GM23338 (cell line): ENCODE measurements around the gene CTNNA3. TPM values are rescaled to one million over a fixed set of nuclear protein-coding genes. Genes with fewer than 3 reads are reported as not detected.

Experiments used
- ATAC-seq: fragments of 200-7000 bp; cut with Tn5 transposase; 3 replicates; pipeline ENCODE4 v1.9.1; 2020
- DNase-seq: peaks from one replicate; pipeline ENCODE4 v3.0.0-alpha.2; 2015; ENCODE audit warnings: low spot score
- H2AFZ ChIP-seq: fragments of 200-600 bp; sonication (generic); 2 replicates; pipeline ENCODE4 v1.8.0; 2016; ENCODE audit warnings: antibody characterized with exemption, mild to moderate bottlenecking, moderate library complexity
- H3F3A ChIP-seq: fragments of 200-600 bp; sonication (generic); replicated peaks from 2 replicates; pipeline ENCODE4 v1.8.0; 2017; ENCODE audit warnings: antibody characterized with exemption, mixed run types, low read depth
- H3K27ac ChIP-seq: fragments of 200-600 bp; sonication (generic); 2 replicates; pipeline ENCODE4 v1.6.1; 2016; ENCODE audit warnings: low read depth
- H3K27me3 ChIP-seq: fragments of 200-600 bp; sonication (generic); 2 replicates; pipeline ENCODE4 v1.8.0; 2016; ENCODE audit warnings: mild to moderate bottlenecking, mixed run types, moderate library complexity; ENCODE audit not compliant: insufficient read depth
- H3K36me3 ChIP-seq: fragments of 200-600 bp; sonication (generic); 2 replicates; pipeline ENCODE4 v1.8.0; 2016; ENCODE audit warnings: mild to moderate bottlenecking; ENCODE audit not compliant: insufficient read depth
- H3K4me1 ChIP-seq: fragments of 200-600 bp; sonication (generic); 2 replicates; pipeline ENCODE4 v1.8.0; 2016; ENCODE audit warnings: mild to moderate bottlenecking, moderate library complexity; ENCODE audit not compliant: insufficient read depth
- H3K4me2 ChIP-seq: fragments of 200-600 bp; sonication (generic); 2 replicates; pipeline ENCODE4 v1.7.1; 2017; ENCODE audit warnings: mixed run types
- H3K4me3 ChIP-seq: fragments of 200-600 bp; sonication (generic); 2 replicates; pipeline ENCODE4 v1.6.1; 2016; ENCODE audit warnings: mixed run types
- H3K79me2 ChIP-seq: fragments of 200-600 bp; sonication (generic); replicated peaks from 2 replicates; pipeline ENCODE4 v1.8.0; 2017; ENCODE audit warnings: mild to moderate bottlenecking; ENCODE audit not compliant: insufficient read depth
- H3K9me2 ChIP-seq: fragments of 200-600 bp; sonication (generic); 2 replicates; pipeline ENCODE4 v1.8.0; 2017; ENCODE audit not compliant: insufficient read depth
- H4K20me1 ChIP-seq: fragments of 200-600 bp; sonication (generic); replicated peaks from 2 replicates; pipeline ENCODE4 v1.8.0; 2017; ENCODE audit warnings: mild to moderate bottlenecking; ENCODE audit not compliant: insufficient read depth
- H3K27ac Mint-ChIP-seq: 2 replicates; pipeline ENCODE4 v1.8.0; 2020; ENCODE audit warnings: inconsistent platforms, mild to moderate bottlenecking, moderate library complexity, mixed read lengths
- H3K27me3 Mint-ChIP-seq: 3 replicates; pipeline ENCODE4 v1.8.0; 2022; ENCODE audit warnings: low read depth, mild to moderate bottlenecking, moderate library complexity, mixed read lengths, inconsistent platforms; ENCODE audit not compliant: insufficient read depth, poor library complexity
- H3K36me3 Mint-ChIP-seq: 3 replicates; pipeline ENCODE4 v1.8.0; 2021; ENCODE audit warnings: low read depth, mild to moderate bottlenecking, inconsistent platforms, moderate library complexity, mixed read lengths
- H3K4me1 Mint-ChIP-seq: 3 replicates; pipeline ENCODE4 v1.8.0; 2020; ENCODE audit warnings: mild to moderate bottlenecking, inconsistent platforms, mixed read lengths
- H3K4me3 Mint-ChIP-seq: 3 replicates; pipeline ENCODE4 v1.8.0; 2021; ENCODE audit warnings: moderate library complexity, mild to moderate bottlenecking, inconsistent platforms, mixed read lengths
- H3K9me3 Mint-ChIP-seq: 3 replicates; pipeline ENCODE4 v1.8.0; 2020; ENCODE audit warnings: moderate library complexity, mild to moderate bottlenecking, inconsistent platforms, mixed read lengths
- CREB1 ChIP-seq: fragments of 250-450 bp; sonication (Bioruptor Pico); IDR thresholded peaks from 2 replicates; pipeline ENCODE4 v1.5.0; 2020; ENCODE audit warnings: low read depth, mild to moderate bottlenecking, moderate library complexity
- CTCF ChIP-seq, 2 experiments: fragments of 200-600 bp in 1 of 2; sonication (generic) in 1 of 2; conservative IDR thresholded peaks; 2 replicates each; pipeline versions ENCODE4 v1.5.1 to v1.6.1; 2016 to 2017; ENCODE audit warnings: antibody characterized with exemption in 2 of 2, low read depth in 2 of 2, mild to moderate bottlenecking in 2 of 2, moderate library complexity in 1 of 2
- ETS1 ChIP-seq: IDR thresholded peaks from 2 replicates; pipeline ENCODE4 v1.6.1; 2016; ENCODE audit warnings: antibody characterized with exemption
- EZH2 ChIP-seq: fragments of 200-600 bp; sonication (generic); IDR thresholded peaks from one replicate; pipeline ENCODE4 v1.8.0; 2017; ENCODE audit warnings: antibody characterized with exemption, mild to moderate bottlenecking, low read depth; ENCODE audit not compliant: unreplicated experiment
- JUNB ChIP-seq: IDR thresholded peaks from one replicate; pipeline ENCODE4 v1.6.1; 2016; ENCODE audit warnings: antibody characterized with exemption; ENCODE audit not compliant: unreplicated experiment
- NANOG ChIP-seq: IDR thresholded peaks from 2 replicates; pipeline ENCODE4 v1.6.1; 2016; ENCODE audit warnings: antibody characterized with exemption, borderline replicate concordance
- POLR2AphosphoS5 ChIP-seq: IDR thresholded peaks from 2 replicates; pipeline ENCODE4 v1.6.1; 2016; ENCODE audit warnings: antibody characterized with exemption, low read depth
- STAT1 ChIP-seq: IDR thresholded peaks from one replicate; pipeline ENCODE4 v1.6.1; 2016; ENCODE audit warnings: antibody characterized with exemption; ENCODE audit not compliant: unreplicated experiment
- ZNF331 ChIP-seq: fragments of 250-450 bp; sonication (Bioruptor Pico); IDR thresholded peaks from 2 replicates; pipeline ENCODE4 v1.5.0; 2020; ENCODE audit warnings: low read depth, mild to moderate bottlenecking, moderate library complexity
- ZNF462 ChIP-seq: fragments of 250-450 bp; sonication (Bioruptor Pico); IDR thresholded peaks from 2 replicates; pipeline ENCODE4 v1.5.0; 2020; ENCODE audit warnings: mild to moderate bottlenecking, moderate library complexity
- polyA plus RNA-seq: library from polyadenylated mRNA; unstranded; fragments of >200 nt; fragmentation: Nextera tagmentation; extraction: Ambion mirVana; gene quantifications from 2 replicates; pipeline ENCODE4 v1.2.1, GENCODE V29; 2016
- total RNA-seq: library from RNA; depleted of rRNA; stranded (reverse); fragments of >200 nt; shearing (Covaris generic); gene quantifications from 2 replicates; pipeline ENCODE4 v1.2.3, GENCODE V29; 2014

The CTNNA3 gene
- total and polyA plus RNA-seq, 2 experiments from 2014 or later: 0.71 to 3.3 TPM

DNA sequence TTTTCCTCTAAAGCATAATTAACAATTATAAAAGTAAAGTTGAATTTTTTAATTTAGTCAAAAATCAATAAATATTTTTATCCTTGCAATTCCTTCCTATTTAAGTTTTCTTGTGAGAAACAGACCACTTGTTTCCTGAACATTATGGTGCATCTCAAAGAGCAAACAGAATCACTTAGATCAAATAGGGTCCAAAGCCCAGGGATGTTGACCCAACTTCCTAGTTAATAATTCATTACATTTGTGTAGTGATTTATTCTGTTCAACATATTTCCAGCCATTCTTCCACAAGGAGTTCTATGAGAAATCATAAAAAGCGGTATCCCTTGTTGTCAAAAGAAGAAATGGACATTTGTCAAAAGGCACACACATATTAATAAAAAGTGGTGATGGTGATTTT, 454.5 kb downstream of the CTNNA3 start:
- H3K4me3 ChIP-seq: no peak overlapping the region
- no peaks in the 10 kb centered on the region for H3K36me3 Mint-ChIP-seq
- no peak for DNase-seq
- no peaks in the 10 kb centered on the region for H3K36me3 ChIP-seq
- H4K20me1 ChIP-seq: no peaks in the 10 kb centered on the region
- H3F3A ChIP-seq: no peaks in the 10 kb centered on the region
- no peak overlapping the region for H3K4me2 ChIP-seq
- peaks cover 2% of the 10 kb centered on the region for H3K27me3 Mint-ChIP-seq
- TF ChIP-seq ETS1 (no peak), CTCF (conservative IDR thresholded peaks at IDR 0.05; ENCODE audit: low read depth in 2 of 2) (no peak), STAT1 (no peak), ZNF331 (CRISPR knock-in tag) (no peak), CREB1 (CRISPR knock-in tag) (no peak), JUNB (no peak), NANOG (no peak), ZNF462 (CRISPR knock-in tag) (no peak), POLR2AphosphoS5 (no peak), EZH2 (no peak)
- no peak overlapping the region for H3K4me3 Mint-ChIP-seq
- H3K4me1 Mint-ChIP-seq: peaks cover 20% of the 10 kb centered on the region
- no peaks in the 10 kb centered on the region for H3K9me3 Mint-ChIP-seq
- 0 out of 2 replicates have a peak, but pooled peaks cover 5% of the 10 kb centered on the region for H3K9me2 ChIP-seq
- H3K27ac ChIP-seq: no peak overlapping the region
- ATAC-seq: no peak
- H3K27me3 ChIP-seq: no peaks in the 10 kb centered on the region
- H3K4me1 ChIP-seq: peaks cover 22% of the 10 kb centered on the region
- H2AFZ ChIP-seq: no peak overlapping the region
- H3K27ac Mint-ChIP-seq: no peak overlapping the region
- H3K79me2 ChIP-seq: no peaks in the 10 kb centered on the region
